Spleen (tissue), 7 donors: ENCODE data around the gene LPP.

Experiments
- CTCF ChIP-seq, 11 experiments: fragments of 200-600 bp in 7 of 11; fragments of 450-650 bp in 4 of 11; sonication (generic) in 4 of 11; IDR thresholded peaks in 8 of 11; conservative IDR thresholded peaks in 3 of 11; 1 replicate in 7 of 11; 2 replicates in 4 of 11; pipeline versions ENCODE4 v1.4.0 to v1.8.0; 2016 to 2021; ENCODE audit warnings: antibody characterized with exemption in 11 of 11, inconsistent platforms in 4 of 11, mild to moderate bottlenecking in 1 of 11
- POLR2A ChIP-seq, 3 donors: fragments of 450-650 bp; IDR thresholded peaks; one replicate each; pipeline ENCODE4 v1.5.1; 2017; ENCODE audit warnings: antibody characterized with exemption in 3 of 3, mild to moderate bottlenecking in 1 of 3
- donor health status: DM: no; HTN: no; CAD: no; lungs with moderate emphysema.
- donor health status: DM: no; HTN: no; CAD: no.
- donor health status: DM: no; HTN: no; CAD: no.

DNA sequence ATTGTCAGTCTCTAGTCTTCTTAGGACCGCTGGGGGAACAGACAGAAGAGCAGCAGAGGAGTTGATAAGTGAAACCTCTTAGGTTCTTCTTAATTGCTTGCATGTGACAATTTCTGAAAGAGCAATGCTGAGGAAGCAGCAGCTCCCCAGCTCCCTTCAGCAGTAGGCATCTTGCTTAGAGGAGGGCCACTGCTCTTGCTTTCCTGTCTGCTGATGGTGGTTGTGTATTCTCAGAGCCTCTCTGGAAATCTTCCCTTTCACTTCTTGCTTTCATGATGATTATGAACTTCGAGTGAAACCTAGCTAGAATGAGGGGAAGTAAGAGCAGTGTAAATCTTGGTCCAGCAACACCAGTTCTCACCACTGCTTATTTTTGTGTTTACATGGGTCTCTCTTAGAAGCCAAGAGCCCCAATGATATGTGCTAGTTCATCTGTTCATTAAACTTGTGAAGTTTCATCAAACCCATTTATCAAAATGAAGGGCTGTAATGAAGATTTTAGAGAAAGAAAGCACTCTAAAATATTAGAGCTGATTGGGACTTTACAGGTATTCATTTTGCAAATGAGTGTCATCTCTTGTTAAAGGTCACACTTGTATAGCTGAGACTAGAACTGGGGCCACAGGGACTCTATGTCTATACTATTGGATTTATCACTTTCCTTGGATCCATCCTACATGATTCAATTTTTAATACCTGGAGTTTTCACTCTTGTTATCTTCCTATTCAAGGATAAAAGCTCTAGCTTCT, 246.7 kb downstream of the LPP start:
- TF ChIP-seq POLR2A (IDR thresholded peaks at IDR 0.05) (peak in 1 of 3 donors; percentile 31), CTCF (IDR thresholded peaks at IDR 0.05 in 8 of 11, conservative IDR thresholded peaks at IDR 0.05 in 3 of 11) (no peak)
